ENCODE measurements around the gene EPHB2.

The EPHB2 gene

GRCh38 chr1:22922640-22923039, 212.0 kb downstream of the EPHB2 start:
- H3K36me3 Mint-ChIP-seq (ENCODE audit: low read depth) = no peaks in the 10 kb centered on the region
- H3K9me3 Mint-ChIP-seq = peaks cover 4% of the 10 kb centered on the region
- no peak for TF ChIP-seq CTCF (IDR thresholded peaks at IDR 0.05)

GRCh38 chr1:22925111-22925510, 214.5 kb downstream of the EPHB2 start:
- no peak for TF ChIP-seq CTCF (IDR thresholded peaks at IDR 0.05)
- no peak overlapping the region for H3K4me3 Mint-ChIP-seq
- H3K27ac Mint-ChIP-seq = no peak overlapping the region
- H3K36me3 Mint-ChIP-seq (ENCODE audit: low read depth) = no peaks in the 10 kb centered on the region
- peaks cover 4% of the 10 kb centered on the region for H3K9me3 Mint-ChIP-seq
- H3K4me1 Mint-ChIP-seq = peaks cover 21% of the 10 kb centered on the region
- peaks cover 7% of the 10 kb centered on the region for H3K27me3 Mint-ChIP-seq (ENCODE audit: low read depth, poor library complexity)
- DNase-seq = no peak

More at GRCh38 chr1:22922640-22923039, 212.0 kb downstream of the EPHB2 start:
- H3K27me3 Mint-ChIP-seq (ENCODE audit: low read depth, poor library complexity) = peaks cover 12% of the 10 kb centered on the region
- no peak overlapping the region for H3K4me3 Mint-ChIP-seq
- DNase-seq = no peak
- no peak overlapping the region for H3K27ac Mint-ChIP-seq
- H3K4me1 Mint-ChIP-seq = peaks cover 35% of the 10 kb centered on the region

GRCh38 chr1:22930240-22930912, 219.7 kb downstream of the EPHB2 start:
- Mint-ChIP-seq H3K27ac (no peak overlapping the region), H3K4me1 (peaks cover under 1% of the 10 kb centered on the region), H3K27me3 (ENCODE audit: low read depth, poor library complexity) (peaks cover 18% of the 10 kb centered on the region), H3K4me3 (no peak overlapping the region), H3K36me3 (ENCODE audit: low read depth) (no peaks in the 10 kb centered on the region), H3K9me3 (peaks cover 10% of the 10 kb centered on the region)
- DNase-seq = peak; percentile 85
- TF ChIP-seq CTCF (IDR thresholded peaks at IDR 0.05) = peak; percentile 82

- Mint-ChIP-seq H3K27ac (no peak overlapping the region), H3K4me3 (no peak overlapping the region), H3K4me1 (no peaks in the 10 kb centered on the region), H3K27me3 (ENCODE audit: low read depth, poor library complexity) (peaks cover 15% of the 10 kb centered on the region), H3K9me3 (peaks cover 25% of the 10 kb centered on the region), H3K36me3 (ENCODE audit: low read depth) (no peaks in the 10 kb centered on the region)
- no peak for TF ChIP-seq CTCF (IDR thresholded peaks at IDR 0.05)
- DNase-seq = no peak
Measured at GRCh38 chr1:22932803-22933470, 222.3 kb downstream of the EPHB2 start.

GRCh38 chr1:22935433-22935832, 224.8 kb downstream of the EPHB2 start:
- DNase-seq = no peak
- Mint-ChIP-seq H3K4me1 (no peaks in the 10 kb centered on the region), H3K27ac (no peak overlapping the region), H3K36me3 (ENCODE audit: low read depth) (peaks cover 3% of the 10 kb centered on the region), H3K27me3 (ENCODE audit: low read depth, poor library complexity) (peaks cover 10% of the 10 kb centered on the region), H3K9me3 (peaks cover 36% of the 10 kb centered on the region), H3K4me3 (no peak overlapping the region)
- no peak for TF ChIP-seq CTCF (IDR thresholded peaks at IDR 0.05)

- no peak for DNase-seq
- Mint-ChIP-seq H3K27ac (no peak overlapping the region), H3K9me3 (peaks cover 48% of the 10 kb centered on the region), H3K27me3 (ENCODE audit: low read depth, poor library complexity) (peaks cover 6% of the 10 kb centered on the region), H3K36me3 (ENCODE audit: low read depth) (peaks cover 7% of the 10 kb centered on the region), H3K4me3 (no peak overlapping the region), H3K4me1 (no peaks in the 10 kb centered on the region)
- no peak for TF ChIP-seq CTCF (IDR thresholded peaks at IDR 0.05)
Measured at GRCh38 chr1:22936681-22937080, 226.0 kb downstream of the EPHB2 start.

All from nephron progenitor cell (in vitro differentiated cells).